HG03135 (cell line): ENCODE results near the gene TMEM80.
"Not testable (repeated sequence)": the region's sequence is repeated elsewhere in the genome, so short reads cannot be mapped to it uniquely, and the experiment has no call there.

Experiments
- ATAC-seq: cut with Tn5 transposase; IDR thresholded peaks from one replicate; pipeline ENCODE4 v1.9.1; 2021; ENCODE audit warnings: mild to moderate bottlenecking, moderate library complexity; ENCODE audit not compliant: unreplicated experiment

The TMEM80 gene

GRCh38 chr11:679271-680207, 16.1 kb upstream of the TMEM80 start:
- ATAC-seq: no peak

- ATAC-seq: no peak
These were observed 15.1 kb upstream of the TMEM80 start for GRCh38 chr11:680476-680875.

GRCh38 chr11:680970-681369, 14.6 kb upstream of the TMEM80 start:
- ATAC-seq: no peak

GRCh38 chr11:686451-687243, 9.0 kb upstream of the TMEM80 start:
- no peak for ATAC-seq

- no peak for ATAC-seq
These were observed 7.9 kb upstream of the TMEM80 start for GRCh38 chr11:687751-688150.

- ATAC-seq: no peak
These were observed 6.9 kb upstream of the TMEM80 start for GRCh38 chr11:688681-689080.

GRCh38 chr11:689625-690024, 6.0 kb upstream of the TMEM80 start:
- ATAC-seq: no peak

GRCh38 chr11:690244-690643, 5.4 kb upstream of the TMEM80 start:
- ATAC-seq: not testable (repeated sequence)

GRCh38 chr11:690738-691633, 4.6 kb upstream of the TMEM80 start:
- no peak for ATAC-seq

- no peak for ATAC-seq
These were observed 3.7 kb upstream of the TMEM80 start for GRCh38 chr11:691710-692590.

GRCh38 chr11:692824-693414, 2.7 kb upstream of the TMEM80 start:
- ATAC-seq: no peak

- no peak for ATAC-seq
These were observed 2.2 kb upstream of the TMEM80 start for GRCh38 chr11:693415-693831.

GRCh38 chr11:693887-694562, 1.6 kb upstream of the TMEM80 start:
- ATAC-seq: no peak

- peak; percentile 77 for ATAC-seq
These were observed 891 bp upstream of the TMEM80 start, which contains the start of gene DEAF1 for GRCh38 chr11:694563-695287. Gene DEAF1, minus strand, starts transcription at chr11:695222. Its CDS starts 175 bp downstream, at chr11:695047.

- ATAC-seq: no peak
These were observed 403 bp upstream of the TMEM80 start for GRCh38 chr11:695288-695537.

GRCh38 chr11:696955-697491, 1.4 kb downstream of the TMEM80 start:
- no peak for ATAC-seq

GRCh38 chr11:697811-698311, 2.2 kb downstream of the TMEM80 start:
- ATAC-seq: no peak

GRCh38 chr11:698493-699115, 3.0 kb downstream of the TMEM80 start:
- ATAC-seq: no peak
